Measurements from ENCODE around the gene CD86.

The CD86 gene

GRCh38 chr3:122078235-122078935 is 23.2 kb downstream of the CD86 start:
- FAIRE-seq = peak; percentile 90
- DNase-seq (ENCODE audit: insufficient read length) = no peak
- TF ChIP-seq POLR2A (IDR thresholded peaks at IDR 0.05; ENCODE audit: low read depth, low read length) (no peak), POLR2AphosphoS5 (IDR thresholded peaks at IDR 0.05; ENCODE audit: low read depth, low read length) (no peak), TAF1 (IDR thresholded peaks at IDR 0.05; ENCODE audit: borderline replicate concordance, low read depth, low read length) (no peak)

GRCh38 chr3:122079524-122080206 is 24.5 kb downstream of the CD86 start:
- peak; percentile 85 for FAIRE-seq
- TF ChIP-seq POLR2A (IDR thresholded peaks at IDR 0.05; ENCODE audit: low read depth, low read length) = no peak

GRCh38 chr3:122080207-122080587 is 25.0 kb downstream of the CD86 start:
- FAIRE-seq (peak; percentile 24), DNase-seq (ENCODE audit: insufficient read length) (no peak)
- TF ChIP-seq POLR2AphosphoS5 (IDR thresholded peaks at IDR 0.05; ENCODE audit: low read depth, low read length) = no peak
- TF ChIP-seq POLR2A (IDR thresholded peaks at IDR 0.05; ENCODE audit: low read depth, low read length) = no peak
- no peak for TF ChIP-seq TAF1 (IDR thresholded peaks at IDR 0.05; ENCODE audit: borderline replicate concordance, low read depth, low read length)

More at GRCh38 chr3:122079524-122080206, 24.5 kb downstream of the CD86 start:
- no peak for DNase-seq (ENCODE audit: insufficient read length)

GRCh38 chr3:122081543-122082247 is 26.5 kb downstream of the CD86 start:
- DNase-seq (ENCODE audit: insufficient read length) = no peak
- FAIRE-seq = peak; percentile 96
- no peak for TF ChIP-seq POLR2A (IDR thresholded peaks at IDR 0.05; ENCODE audit: low read depth, low read length)
- no peak for TF ChIP-seq TAF1 (IDR thresholded peaks at IDR 0.05; ENCODE audit: borderline replicate concordance, low read depth, low read length)
- no peak for TF ChIP-seq POLR2AphosphoS5 (IDR thresholded peaks at IDR 0.05; ENCODE audit: low read depth, low read length)

- peak; percentile 86 for FAIRE-seq
- TF ChIP-seq POLR2A (IDR thresholded peaks at IDR 0.05; ENCODE audit: low read depth, low read length) = no peak
- TF ChIP-seq POLR2AphosphoS5 (IDR thresholded peaks at IDR 0.05; ENCODE audit: low read depth, low read length) = no peak
- TF ChIP-seq TAF1 (IDR thresholded peaks at IDR 0.05; ENCODE audit: borderline replicate concordance, low read depth, low read length) = no peak
- DNase-seq (ENCODE audit: insufficient read length) = no peak
Observed at GRCh38 chr3:122082357-122082756, 27.2 kb downstream of the CD86 start.

DNA sequence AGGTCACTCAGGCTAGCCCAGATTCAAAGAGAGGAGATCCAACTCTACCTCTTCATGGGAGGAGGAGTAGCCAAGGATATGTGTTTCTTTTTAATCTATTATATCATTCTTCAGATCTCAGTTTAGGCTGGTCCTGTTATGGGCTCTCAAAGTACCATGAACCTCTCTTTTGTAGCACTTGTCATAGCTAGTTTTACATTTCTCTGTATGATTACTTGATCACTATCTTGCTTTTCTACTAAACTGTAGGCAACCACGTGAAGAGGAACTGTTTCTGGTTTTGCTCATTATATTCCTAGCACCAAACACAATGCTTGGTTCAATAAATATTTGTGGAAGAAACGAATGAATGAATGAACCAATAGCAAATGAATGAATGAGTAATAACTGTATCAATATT is 29.6 kb downstream of the CD86 start:
- DNase-seq (ENCODE audit: insufficient read length) (no peak), FAIRE-seq (no peak)
- TF ChIP-seq POLR2A (IDR thresholded peaks at IDR 0.05; ENCODE audit: low read depth, low read length) = no peak
- TF ChIP-seq POLR2AphosphoS5 (IDR thresholded peaks at IDR 0.05; ENCODE audit: low read depth, low read length) = no peak
- TF ChIP-seq TAF1 (IDR thresholded peaks at IDR 0.05; ENCODE audit: borderline replicate concordance, low read depth, low read length) = no peak

DNA sequence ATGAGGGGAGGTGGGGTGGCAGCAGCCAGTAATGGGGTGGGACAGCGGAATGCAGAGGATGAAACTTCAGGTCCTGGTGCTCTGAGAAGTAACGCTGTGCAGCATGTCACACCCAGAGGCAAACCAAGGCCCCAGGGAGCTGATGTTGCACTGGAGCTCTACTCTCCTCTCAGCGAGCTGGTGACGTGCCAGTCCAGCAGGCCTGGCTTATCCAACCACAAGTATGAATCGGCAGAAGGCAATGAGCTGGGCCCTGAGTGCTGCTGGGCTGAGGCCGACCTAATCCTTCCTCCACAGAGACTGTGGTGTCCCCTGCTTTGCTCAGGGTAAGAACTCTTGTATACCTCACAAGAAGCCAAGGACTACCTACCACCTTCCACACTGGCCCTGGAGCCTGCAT is 30.5 kb downstream of the CD86 start:
- TF ChIP-seq POLR2AphosphoS5 (IDR thresholded peaks at IDR 0.05; ENCODE audit: low read depth, low read length) (no peak), POLR2A (IDR thresholded peaks at IDR 0.05; ENCODE audit: low read depth, low read length) (no peak), TAF1 (IDR thresholded peaks at IDR 0.05; ENCODE audit: borderline replicate concordance, low read depth, low read length) (no peak)
- peak; percentile 74 for FAIRE-seq
- no peak for DNase-seq (ENCODE audit: insufficient read length)

GRCh38 chr3:122088531-122088930 is 33.4 kb downstream of the CD86 start:
- TF ChIP-seq TAF1 (IDR thresholded peaks at IDR 0.05; ENCODE audit: borderline replicate concordance, low read depth, low read length) = no peak
- no peak for TF ChIP-seq POLR2A (IDR thresholded peaks at IDR 0.05; ENCODE audit: low read depth, low read length)
- TF ChIP-seq POLR2AphosphoS5 (IDR thresholded peaks at IDR 0.05; ENCODE audit: low read depth, low read length) = no peak
- FAIRE-seq (peak; percentile 17), DNase-seq (ENCODE audit: insufficient read length) (no peak)

- FAIRE-seq = peak; percentile 94
- no peak for TF ChIP-seq POLR2A (IDR thresholded peaks at IDR 0.05; ENCODE audit: low read depth, low read length)
- TF ChIP-seq POLR2AphosphoS5 (IDR thresholded peaks at IDR 0.05; ENCODE audit: low read depth, low read length) = no peak
- no peak for TF ChIP-seq TAF1 (IDR thresholded peaks at IDR 0.05; ENCODE audit: borderline replicate concordance, low read depth, low read length)
- DNase-seq (ENCODE audit: insufficient read length) = no peak
Observed at GRCh38 chr3:122091602-122092295, 36.6 kb downstream of the CD86 start.

DNA sequence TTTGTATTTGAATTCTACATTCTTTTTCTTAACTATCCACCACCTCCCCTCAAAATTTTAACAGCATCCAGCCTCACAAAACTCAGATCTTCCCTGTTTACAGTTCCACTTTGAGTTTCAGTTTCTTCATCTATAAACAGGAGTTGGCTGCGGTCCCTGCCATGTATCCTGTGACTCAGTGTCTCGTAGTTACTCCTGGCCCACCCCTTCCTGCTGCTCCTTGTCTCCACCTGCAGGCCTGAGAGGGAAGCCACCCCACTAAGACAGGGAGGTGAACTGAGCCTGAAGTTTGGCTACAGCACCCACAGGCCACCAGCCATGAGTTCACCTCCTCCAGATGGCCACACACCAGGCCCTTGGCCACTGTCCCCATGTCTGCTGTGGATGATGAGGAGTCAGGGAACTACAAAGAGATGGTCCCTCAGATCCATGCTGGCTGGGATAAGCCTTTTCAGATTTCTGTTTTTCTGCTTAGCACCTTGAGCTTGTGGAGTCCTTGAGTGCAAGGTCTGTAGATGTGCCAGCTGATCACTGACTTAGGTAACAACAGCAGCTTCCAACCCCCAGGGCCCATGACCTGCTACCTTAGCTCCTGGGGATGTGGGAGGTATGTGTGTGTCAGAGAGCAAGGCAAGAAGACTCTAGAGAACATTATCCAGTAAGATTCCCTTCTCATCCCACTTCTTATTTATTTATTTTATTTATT is 37.5 kb downstream of the CD86 start:
- no peak for DNase-seq (ENCODE audit: insufficient read length)
- TF ChIP-seq POLR2A (IDR thresholded peaks at IDR 0.05; ENCODE audit: low read depth, low read length) (no peak), TAF1 (IDR thresholded peaks at IDR 0.05; ENCODE audit: borderline replicate concordance, low read depth, low read length) (no peak), POLR2AphosphoS5 (IDR thresholded peaks at IDR 0.05; ENCODE audit: low read depth, low read length) (no peak)
- FAIRE-seq = no peak

GRCh38 chr3:122094125-122094524 is 39.0 kb downstream of the CD86 start:
- TF ChIP-seq TAF1 (IDR thresholded peaks at IDR 0.05; ENCODE audit: borderline replicate concordance, low read depth, low read length) = no peak
- TF ChIP-seq POLR2A (IDR thresholded peaks at IDR 0.05; ENCODE audit: low read depth, low read length) = no peak
- TF ChIP-seq POLR2AphosphoS5 (IDR thresholded peaks at IDR 0.05; ENCODE audit: low read depth, low read length) = no peak
- peak; percentile 62 for FAIRE-seq

More at GRCh38 chr3:122094125-122094524, 39.0 kb downstream of the CD86 start:
- DNase-seq (ENCODE audit: insufficient read length) = no peak
